Ascending aorta (tissue), 2 donors: ENCODE measurements around the gene TAS2R20. TPM values are rescaled to one million over a fixed set of nuclear protein-coding genes. Genes with fewer than 3 reads are reported as not detected.
"Not testable (repeated sequence)": the region's sequence is repeated elsewhere in the genome, so short reads cannot be mapped to it uniquely, and the experiment has no call there.

ENCODE experiments used
- DNase-seq, 2 donors: peaks; one replicate each; pipeline ENCODE4 v3.0.0-alpha.2; 2019; ENCODE audit warnings: low spot score in 2 of 2
- H3K27ac ChIP-seq, 2 donors: fragments of 200-600 bp; sonication (generic); one replicate each; pipeline ENCODE4 v1.5.1; 2016 to 2017; ENCODE audit warnings: mild to moderate bottlenecking in 1 of 2
- H3K27me3 ChIP-seq: fragments of 200-600 bp; sonication (generic); one replicate; pipeline ENCODE4 v1.5.1; 2017
- H3K36me3 ChIP-seq, 2 donors: fragments of 200-600 bp; sonication (generic); one replicate each; pipeline ENCODE4 v1.5.1; 2016
- H3K4me1 ChIP-seq, 2 donors: fragments of 200-600 bp; sonication (generic); one replicate each; pipeline ENCODE4 v1.5.1; 2016 to 2017; ENCODE audit warnings: mild to moderate bottlenecking in 1 of 2
- H3K4me3 ChIP-seq, 2 donors: fragments of 200-600 bp; sonication (generic); one replicate each; pipeline ENCODE4 v1.5.1; 2016 to 2017; ENCODE audit warnings: mild to moderate bottlenecking in 1 of 2
- H3K9me3 ChIP-seq, 2 donors: fragments of 200-600 bp; sonication (generic); one replicate each; pipeline ENCODE4 v1.5.1; 2016
- intact Hi-C: fragments of 100-400 bp; cut with DNase I; formaldehyde crosslinking; loops from one replicate; pipeline ENCODE4 v1.15.1; 2023
- total RNA-seq: library from RNA; depleted of rRNA; stranded (reverse); fragments of >200 nt; gene quantifications from one replicate; pipeline ENCODE4 v1.1.0, GENCODE V29; 2016
- TF ChIP-seq, protein P1 (sequence below), 3 experiments: fragments of 200-600 bp in 2 of 3; fragments of 450-650 bp in 1 of 3; sonication (generic) in 2 of 3; IDR thresholded peaks; one replicate each; pipeline ENCODE4 v1.5.1; 2016 to 2019; ENCODE audit warnings: antibody characterized with exemption in 3 of 3, mild to moderate bottlenecking in 1 of 3, moderate library complexity in 1 of 3

The TAS2R20 gene, protein sequence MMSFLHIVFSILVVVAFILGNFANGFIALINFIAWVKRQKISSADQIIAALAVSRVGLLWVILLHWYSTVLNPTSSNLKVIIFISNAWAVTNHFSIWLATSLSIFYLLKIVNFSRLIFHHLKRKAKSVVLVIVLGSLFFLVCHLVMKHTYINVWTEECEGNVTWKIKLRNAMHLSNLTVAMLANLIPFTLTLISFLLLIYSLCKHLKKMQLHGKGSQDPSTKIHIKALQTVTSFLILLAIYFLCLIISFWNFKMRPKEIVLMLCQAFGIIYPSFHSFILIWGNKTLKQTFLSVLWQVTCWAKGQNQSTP
- total RNA-seq: 4.7 TPM

DNA sequence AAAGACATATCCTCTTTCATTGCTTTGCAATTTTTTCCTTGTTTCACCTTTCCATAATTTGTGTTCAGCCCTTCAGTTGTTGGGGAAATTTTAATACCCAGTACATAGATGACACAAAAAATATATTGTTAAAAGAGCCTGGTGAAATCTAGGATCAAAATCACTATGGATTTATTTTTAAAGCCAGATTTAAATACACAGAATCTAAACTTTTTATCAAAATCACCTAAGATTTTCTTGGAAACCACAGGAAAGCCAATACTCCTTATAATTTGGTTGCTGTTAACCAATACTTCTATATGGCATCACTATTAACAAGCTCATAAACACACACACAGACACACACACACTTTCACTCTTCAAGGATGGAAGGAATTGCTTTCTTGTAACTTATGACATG, at the start of gene TAS2R20:
Gene TAS2R20, minus strand, starts transcription at position 101 of the 400 bp plus-strand sequence. CDS start 429 bp downstream, outside the sequence.
- intact Hi-C loops: no loop called here
- H3K9me3 ChIP-seq: no peaks in the 10 kb centered on the region
- no peak for DNase-seq
- TF ChIP-seq, protein P1, sequence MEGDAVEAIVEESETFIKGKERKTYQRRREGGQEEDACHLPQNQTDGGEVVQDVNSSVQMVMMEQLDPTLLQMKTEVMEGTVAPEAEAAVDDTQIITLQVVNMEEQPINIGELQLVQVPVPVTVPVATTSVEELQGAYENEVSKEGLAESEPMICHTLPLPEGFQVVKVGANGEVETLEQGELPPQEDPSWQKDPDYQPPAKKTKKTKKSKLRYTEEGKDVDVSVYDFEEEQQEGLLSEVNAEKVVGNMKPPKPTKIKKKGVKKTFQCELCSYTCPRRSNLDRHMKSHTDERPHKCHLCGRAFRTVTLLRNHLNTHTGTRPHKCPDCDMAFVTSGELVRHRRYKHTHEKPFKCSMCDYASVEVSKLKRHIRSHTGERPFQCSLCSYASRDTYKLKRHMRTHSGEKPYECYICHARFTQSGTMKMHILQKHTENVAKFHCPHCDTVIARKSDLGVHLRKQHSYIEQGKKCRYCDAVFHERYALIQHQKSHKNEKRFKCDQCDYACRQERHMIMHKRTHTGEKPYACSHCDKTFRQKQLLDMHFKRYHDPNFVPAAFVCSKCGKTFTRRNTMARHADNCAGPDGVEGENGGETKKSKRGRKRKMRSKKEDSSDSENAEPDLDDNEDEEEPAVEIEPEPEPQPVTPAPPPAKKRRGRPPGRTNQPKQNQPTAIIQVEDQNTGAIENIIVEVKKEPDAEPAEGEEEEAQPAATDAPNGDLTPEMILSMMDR (IDR thresholded peaks at IDR 0.05): no peak
- no peaks in the 10 kb centered on the region for H3K27me3 ChIP-seq
- H3K27ac ChIP-seq: no peak within 1 kb of the TSS
- H3K4me3 ChIP-seq: no peak within 1 kb of the TSS
- no peaks in the 10 kb centered on the region for H3K4me1 ChIP-seq
- peaks cover 0 to 6% of the 10 kb centered on the region in 2 donors for H3K36me3 ChIP-seq

DNA sequence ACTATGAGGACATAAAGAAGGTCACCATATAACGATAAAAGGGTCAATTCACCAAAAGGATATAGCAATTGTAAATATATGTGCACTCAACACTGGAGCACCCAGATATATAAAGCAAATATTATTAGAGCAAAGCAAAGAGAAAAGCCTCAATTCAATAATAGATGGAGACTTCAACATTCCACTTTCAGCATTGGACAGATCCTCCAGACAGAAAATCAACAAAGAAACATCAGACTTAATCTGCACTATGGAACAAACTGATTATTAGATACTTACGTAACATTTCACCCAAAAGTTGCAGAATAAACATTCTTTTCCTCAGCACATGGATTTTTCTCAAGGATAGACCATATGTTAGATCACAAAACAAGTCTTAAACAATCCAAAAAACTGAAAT, 43.3 kb upstream of the TAS2R20 start:
- H3K4me3 ChIP-seq, DNase-seq, H3K27ac ChIP-seq, H3K27me3 ChIP-seq, intact Hi-C loops, H3K4me1 ChIP-seq, H3K36me3 ChIP-seq: not testable (repeated sequence)
- H3K9me3 ChIP-seq: peaks cover 0 to 12% of the 10 kb centered on the region in 2 donors

DNA sequence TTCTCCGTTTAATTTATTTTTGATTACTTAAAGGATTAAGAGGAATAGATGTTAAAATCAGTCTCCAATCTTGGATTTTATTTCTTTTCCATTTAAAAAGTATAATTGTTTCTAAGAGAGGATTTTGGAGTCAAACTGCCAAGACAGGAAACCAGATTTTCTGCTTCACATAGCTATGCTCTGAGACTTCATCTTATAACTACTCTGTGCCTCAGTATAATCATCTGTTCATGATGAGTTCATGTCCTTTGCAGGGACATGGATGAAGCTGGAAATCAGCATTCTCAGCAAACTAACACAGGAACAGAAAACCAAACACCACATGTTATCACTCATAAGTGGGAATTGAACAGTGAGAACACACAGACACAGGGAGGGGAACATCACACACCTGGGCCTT, 42.1 kb upstream of the TAS2R20 start:
- Histone ChIP-seq H3K4me1 (no peaks in the 10 kb centered on the region), H3K27ac (no peak overlapping the region), H3K27me3 (no peaks in the 10 kb centered on the region), H3K9me3 (peaks cover 0 to 12% of the 10 kb centered on the region in 2 donors), H3K4me3 (no peak overlapping the region), H3K36me3 (peaks cover 0 to 6% of the 10 kb centered on the region in 2 donors)
- TF ChIP-seq, protein P1 (IDR thresholded peaks at IDR 0.05): no peak
- no peak for DNase-seq
- intact Hi-C loops: no loop called here

DNA sequence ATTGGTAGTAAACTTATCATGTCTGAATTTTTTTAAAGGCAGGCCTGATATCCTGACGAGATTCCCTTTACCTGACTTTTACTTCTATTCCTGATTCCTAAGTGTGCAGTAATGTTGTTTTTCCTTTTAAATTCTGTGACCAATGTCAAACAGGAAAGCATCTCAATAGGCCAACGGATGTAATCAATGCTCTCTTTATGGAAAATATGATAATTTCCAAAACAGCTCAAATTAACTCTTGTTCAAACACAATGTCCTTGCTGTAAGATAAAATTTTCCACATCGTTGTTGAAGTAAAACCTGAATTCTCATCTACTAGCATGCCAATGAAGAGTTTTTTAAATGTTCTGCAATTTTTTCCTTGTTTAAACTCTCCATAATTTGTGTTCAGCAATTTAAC, 41.1 kb upstream of the TAS2R20 start:
- Histone ChIP-seq H3K4me3 (no peak overlapping the region), H3K9me3 (peaks cover 0 to 11% of the 10 kb centered on the region in 2 donors), H3K36me3 (no peaks in the 10 kb centered on the region), H3K27ac (no peak overlapping the region), H3K27me3 (no peaks in the 10 kb centered on the region), H3K4me1 (no peaks in the 10 kb centered on the region)
- DNase-seq: no peak
- intact Hi-C loops: loop anchor here (2.0 kb wide), 1 partner anchor 28 kb away; no protein-coding TSS in a partner anchor
- TF ChIP-seq, protein P1 (IDR thresholded peaks at IDR 0.05): no peak

DNA sequence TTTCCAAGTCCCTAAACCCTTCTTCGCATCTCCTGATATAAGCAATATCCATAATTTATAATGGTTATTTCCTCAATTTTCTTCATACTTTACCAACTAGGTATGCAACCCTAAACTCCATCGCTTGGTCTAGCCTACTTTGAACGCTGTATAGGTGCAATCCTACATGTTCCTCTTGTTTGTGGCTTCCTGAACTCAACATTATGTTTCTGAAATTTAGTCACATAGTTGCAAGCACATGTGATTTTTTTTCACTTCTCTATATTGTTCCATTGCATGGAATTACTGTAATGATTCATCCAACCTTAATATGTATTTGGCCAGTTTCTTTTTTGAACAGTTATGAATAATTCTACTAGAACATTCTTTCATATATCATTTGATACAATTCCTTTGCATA, 35.9 kb upstream of the TAS2R20 start:
- DNase-seq, H3K36me3 ChIP-seq, H3K27me3 ChIP-seq, H3K4me3 ChIP-seq, H3K27ac ChIP-seq, intact Hi-C loops, H3K9me3 ChIP-seq, H3K4me1 ChIP-seq: not testable (repeated sequence)

DNA sequence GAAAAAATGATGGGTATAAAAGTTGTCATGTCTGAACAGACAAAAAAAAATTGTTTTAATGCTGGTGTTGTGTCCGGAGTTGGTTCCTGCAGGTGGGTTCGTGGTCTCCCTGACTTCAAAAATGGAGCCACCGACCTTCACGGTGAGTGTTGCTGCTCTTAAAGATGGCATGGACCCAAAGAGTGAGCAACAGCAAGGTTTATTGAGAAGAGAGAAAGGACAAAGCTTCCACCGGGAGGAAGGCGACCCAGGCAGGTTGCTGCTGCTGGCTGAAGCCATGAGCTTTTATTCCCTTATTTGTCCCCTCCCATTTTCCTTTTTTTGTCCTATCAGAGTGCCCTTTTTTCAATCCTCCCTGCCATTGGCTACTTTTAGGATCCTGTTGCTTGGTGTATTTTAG, 33.2 kb upstream of the TAS2R20 start, which contains the start of gene TAS2R31:
Gene TAS2R31, minus strand, starts transcription at position 101 of the 400 bp plus-strand sequence. Its CDS starts 72 bp downstream, at position 29.
- H3K27ac ChIP-seq: no peak within 1 kb of the TSS
- no peak for DNase-seq
- TF ChIP-seq, protein P1 (IDR thresholded peaks at IDR 0.05): no peak
- no peaks in the 10 kb centered on the region for H3K4me1 ChIP-seq
- no peaks in the 10 kb centered on the region for H3K9me3 ChIP-seq
- H3K4me3 ChIP-seq: no peak within 1 kb of the TSS
- intact Hi-C loops: no loop called here
- H3K36me3 ChIP-seq: peaks cover 0 to 11% of the 10 kb centered on the region in 2 donors
- no peaks in the 10 kb centered on the region for H3K27me3 ChIP-seq
